ENCODE results near the gene SPATA31C1.

Gene SPATA31C1

DNA sequence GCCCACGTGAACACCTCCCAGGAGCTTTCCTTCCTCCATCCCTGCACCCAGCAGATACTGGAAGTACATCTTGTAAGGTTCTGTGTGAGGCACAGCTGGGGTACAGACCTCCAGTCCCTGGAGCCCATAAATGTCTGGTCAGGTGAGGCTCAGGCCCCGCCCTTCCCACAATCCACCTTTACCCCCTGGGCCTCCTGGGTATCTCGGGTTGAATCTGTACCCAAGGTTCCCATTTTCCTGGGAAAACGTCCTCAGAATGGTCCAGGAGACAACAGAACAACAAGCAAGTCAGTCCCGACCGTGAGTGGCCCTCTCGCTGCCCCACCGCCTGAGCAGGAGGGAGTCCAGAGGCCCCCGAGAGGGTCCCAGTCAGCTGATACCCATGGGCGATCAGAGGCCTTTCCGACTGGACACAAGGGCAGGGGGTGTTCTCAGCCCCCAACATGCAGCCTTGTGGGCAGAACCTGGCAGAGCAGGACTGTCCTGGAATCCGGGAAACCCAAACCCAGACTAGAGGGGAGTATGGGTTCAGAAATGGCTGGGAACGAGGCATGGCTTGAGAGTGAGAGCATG lies 30.7 kb upstream of the SPATA31C1 start:
- H3K4me3 ChIP-seq (ENCODE audit: low read depth, low read length) = no peak overlapping the region
- TF ChIP-seq, protein P1, sequence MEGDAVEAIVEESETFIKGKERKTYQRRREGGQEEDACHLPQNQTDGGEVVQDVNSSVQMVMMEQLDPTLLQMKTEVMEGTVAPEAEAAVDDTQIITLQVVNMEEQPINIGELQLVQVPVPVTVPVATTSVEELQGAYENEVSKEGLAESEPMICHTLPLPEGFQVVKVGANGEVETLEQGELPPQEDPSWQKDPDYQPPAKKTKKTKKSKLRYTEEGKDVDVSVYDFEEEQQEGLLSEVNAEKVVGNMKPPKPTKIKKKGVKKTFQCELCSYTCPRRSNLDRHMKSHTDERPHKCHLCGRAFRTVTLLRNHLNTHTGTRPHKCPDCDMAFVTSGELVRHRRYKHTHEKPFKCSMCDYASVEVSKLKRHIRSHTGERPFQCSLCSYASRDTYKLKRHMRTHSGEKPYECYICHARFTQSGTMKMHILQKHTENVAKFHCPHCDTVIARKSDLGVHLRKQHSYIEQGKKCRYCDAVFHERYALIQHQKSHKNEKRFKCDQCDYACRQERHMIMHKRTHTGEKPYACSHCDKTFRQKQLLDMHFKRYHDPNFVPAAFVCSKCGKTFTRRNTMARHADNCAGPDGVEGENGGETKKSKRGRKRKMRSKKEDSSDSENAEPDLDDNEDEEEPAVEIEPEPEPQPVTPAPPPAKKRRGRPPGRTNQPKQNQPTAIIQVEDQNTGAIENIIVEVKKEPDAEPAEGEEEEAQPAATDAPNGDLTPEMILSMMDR (IDR thresholded peaks at IDR 0.05; ENCODE audit: borderline replicate concordance, insufficient read depth, low read depth, low read length) = no peak

DNA sequence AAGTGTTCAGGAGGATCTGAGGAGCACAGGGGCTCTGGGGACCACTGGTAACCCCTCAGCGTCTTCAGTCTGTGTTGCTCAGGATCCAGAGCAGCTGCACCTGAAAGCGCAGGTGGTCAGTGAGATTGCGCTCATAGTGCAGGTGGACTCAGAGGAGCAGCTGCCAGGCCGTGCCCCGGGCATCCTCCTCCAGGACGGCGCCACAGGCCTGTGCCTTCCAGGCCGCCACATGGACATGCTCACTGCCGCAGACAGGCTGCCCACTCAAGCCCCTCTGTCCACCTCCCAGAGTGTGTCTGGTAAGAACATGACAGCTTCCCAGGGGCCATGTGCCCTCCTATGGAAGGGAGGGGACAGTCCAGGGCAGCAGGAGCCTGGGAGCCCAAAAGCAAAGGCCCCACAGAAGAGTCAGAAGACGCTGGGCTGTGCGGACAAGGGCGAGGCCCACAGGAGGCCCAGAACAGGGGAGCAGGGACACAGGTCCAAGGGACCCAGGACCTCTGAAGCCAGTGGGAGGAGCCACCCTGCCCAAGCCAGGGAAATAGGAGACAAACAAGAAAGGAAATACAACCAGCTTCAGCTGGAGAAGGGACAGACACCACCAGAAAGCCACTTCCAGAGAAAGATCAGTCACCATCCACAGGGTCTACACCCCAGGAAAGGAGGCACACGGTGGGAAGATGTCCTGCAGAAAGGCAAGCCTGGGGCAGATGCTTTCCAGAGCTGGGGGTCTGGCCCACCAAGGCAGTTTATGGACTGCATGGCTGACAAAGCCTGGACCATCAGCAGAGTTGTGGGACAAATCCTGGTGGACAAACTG lies 29.9 kb upstream of the SPATA31C1 start:
- H3K4me3 ChIP-seq (ENCODE audit: low read depth, low read length) = no peak overlapping the region
- TF ChIP-seq, protein P1 (IDR thresholded peaks at IDR 0.05; ENCODE audit: borderline replicate concordance, insufficient read depth, low read depth, low read length) = no peak

DNA sequence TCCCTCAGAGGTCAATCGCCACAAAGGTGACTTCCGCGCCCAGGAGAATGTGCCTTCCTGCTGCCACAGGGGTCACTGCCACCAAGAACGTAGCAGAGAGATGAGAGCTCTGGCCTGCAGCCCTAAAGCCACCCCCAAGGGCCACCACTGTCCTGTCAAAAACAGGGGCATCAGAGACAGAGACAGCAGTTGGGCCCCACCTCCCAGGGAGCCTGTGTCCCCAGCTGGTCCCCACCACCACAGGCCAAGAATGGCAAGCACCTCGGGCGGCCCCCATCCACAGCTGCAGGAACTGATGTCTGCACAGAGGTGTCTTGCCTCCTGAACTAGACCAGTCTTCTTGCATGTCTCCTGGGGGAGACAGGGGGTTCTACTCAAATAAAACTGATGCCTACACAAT lies 29.3 kb upstream of the SPATA31C1 start:
- H3K4me3 ChIP-seq (ENCODE audit: low read depth, low read length) = no peak overlapping the region
- TF ChIP-seq, protein P1 (IDR thresholded peaks at IDR 0.05; ENCODE audit: borderline replicate concordance, insufficient read depth, low read depth, low read length) = no peak

GRCh38 chr9:87889065-87889881 lies 28.5 kb upstream of the SPATA31C1 start:
- TF ChIP-seq, protein P1 (IDR thresholded peaks at IDR 0.05; ENCODE audit: borderline replicate concordance, insufficient read depth, low read depth, low read length) = no peak
- H3K4me3 ChIP-seq (ENCODE audit: low read depth, low read length) = no peak overlapping the region

DNA sequence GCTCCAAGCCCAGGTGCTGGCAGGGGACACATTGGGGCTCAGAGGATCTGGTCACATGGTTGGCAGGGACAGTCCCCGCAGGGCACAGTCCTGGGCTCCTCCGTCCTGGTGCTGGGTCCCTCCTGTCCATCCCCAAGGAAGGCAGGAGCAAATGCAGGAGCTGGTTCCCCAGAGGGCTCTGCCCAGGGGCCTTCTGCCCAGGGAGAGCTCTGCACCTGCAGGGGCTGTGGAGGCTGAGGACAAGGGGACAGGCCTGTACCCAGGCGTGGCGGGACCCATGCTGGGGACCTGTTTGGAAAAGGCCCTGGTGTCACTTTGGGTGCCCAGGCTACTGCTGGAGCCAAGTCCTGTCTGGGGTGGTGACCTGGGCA lies 27.9 kb upstream of the SPATA31C1 start:
- TF ChIP-seq, protein P1 (IDR thresholded peaks at IDR 0.05; ENCODE audit: borderline replicate concordance, insufficient read depth, low read depth, low read length) = no peak

GRCh38 chr9:87890837-87891236 lies 26.9 kb upstream of the SPATA31C1 start:
- no peak overlapping the region for H3K4me3 ChIP-seq (ENCODE audit: low read depth, low read length)
- TF ChIP-seq, protein P1 (IDR thresholded peaks at IDR 0.05; ENCODE audit: borderline replicate concordance, insufficient read depth, low read depth, low read length) = no peak

More for the DNA sequence above, 27.9 kb upstream of the SPATA31C1 start:
- no peak overlapping the region for H3K4me3 ChIP-seq (ENCODE audit: low read depth, low read length)
